Spleen (tissue), 11 donors: ENCODE data around the gene TRPC3. TPM values are rescaled to one million over a fixed set of nuclear protein-coding genes. Genes with fewer than 3 reads are reported as not detected.

Experiments used
- DNase-seq: peaks from one replicate; pipeline ENCODE4 v3.0.0-alpha.2; 2020
- H3K27ac ChIP-seq, 8 donors: fragments of 200-600 bp; sonication (generic) in 7 of 8; 1 replicate in 4 of 8; 2 replicates in 4 of 8; pipeline versions ENCODE4 v1.5.0 to v1.8.0; 2016 to 2021; ENCODE audit warnings: inconsistent platforms in 4 of 8, mild to moderate bottlenecking in 4 of 8, moderate library complexity in 1 of 8
- H3K27me3 ChIP-seq, 7 donors: fragments of 200-600 bp; sonication (generic) in 6 of 7; replicated peaks in 1 of 7; 1 replicate in 4 of 7; 2 replicates in 3 of 7; pipeline versions ENCODE4 v1.5.0 to v1.8.0; 2016 to 2021; ENCODE audit warnings: inconsistent platforms in 3 of 7, mild to moderate bottlenecking in 1 of 7
- H3K36me3 ChIP-seq, 6 donors: fragments of 200-600 bp; sonication (generic) in 5 of 6; 1 replicate in 4 of 6; 2 replicates in 2 of 6; pipeline versions ENCODE4 v1.5.0 to v1.8.0; 2016 to 2021; ENCODE audit warnings: inconsistent platforms in 2 of 6
- H3K4me1 ChIP-seq, 6 donors: fragments of 200-600 bp; sonication (generic) in 5 of 6; 1 replicate in 3 of 6; 2 replicates in 3 of 6; pipeline versions ENCODE4 v1.5.0 to v1.8.0; 2016 to 2021; ENCODE audit warnings: inconsistent platforms in 3 of 6
- H3K4me3 ChIP-seq, 8 donors: fragments of 200-600 bp; sonication (generic) in 7 of 8; 1 replicate in 4 of 8; 2 replicates in 4 of 8; pipeline versions ENCODE4 v1.5.0 to v1.8.0; 2016 to 2021; ENCODE audit warnings: inconsistent platforms in 4 of 8, mild to moderate bottlenecking in 4 of 8, moderate library complexity in 2 of 8
- H3K9me3 ChIP-seq, 8 donors: fragments of 200-600 bp; sonication (generic) in 7 of 8; 1 replicate in 4 of 8; 2 replicates in 4 of 8; pipeline versions ENCODE4 v1.5.0 to v1.8.0; 2016 to 2021; ENCODE audit warnings: inconsistent platforms in 4 of 8
- CTCF ChIP-seq, 11 experiments: fragments of 200-600 bp in 7 of 11; fragments of 450-650 bp in 4 of 11; sonication (generic) in 4 of 11; IDR thresholded peaks in 8 of 11; conservative IDR thresholded peaks in 3 of 11; 1 replicate in 7 of 11; 2 replicates in 4 of 11; pipeline versions ENCODE4 v1.4.0 to v1.8.0; 2016 to 2021; ENCODE audit warnings: antibody characterized with exemption in 11 of 11, inconsistent platforms in 4 of 11, mild to moderate bottlenecking in 1 of 11
- POLR2A ChIP-seq, 3 donors: fragments of 450-650 bp; IDR thresholded peaks; one replicate each; pipeline ENCODE4 v1.5.1; 2017; ENCODE audit warnings: antibody characterized with exemption in 3 of 3, mild to moderate bottlenecking in 1 of 3
- POLR2AphosphoS5 ChIP-seq, 3 donors: sonication (generic); formaldehyde crosslinking; IDR thresholded peaks; one replicate each; pipeline ENCODE4 v1.5.1; 2017; ENCODE audit warnings: antibody characterized with exemption in 3 of 3
- WGBS, 5 donors: extraction: QIAGEN DNeasy Blood & Tissue Kit in 3 of 5; methylation state at CpG; one replicate each; pipeline versions ENCODE4 v1.1.5 to v1.1.7; 2013 to 2018; 5-methylcytosine and 5-hydroxymethylcytosine counted together
- intact Hi-C: fragments of 100-400 bp; cut with DNase I; formaldehyde crosslinking; loops from one replicate; pipeline ENCODE4 v1.15.0; 2023; ENCODE audit warnings: low total_unique reads
- polyA plus RNA-seq, 3 donors: library from polyadenylated mRNA; stranded (reverse); fragments of 200-250 nt; gene quantifications; one replicate each; pipeline ENCODE4 v1.2.1, GENCODE V29; 2013
- total RNA-seq, 7 donors: library from RNA; depleted of rRNA in 3 of 7; stranded (reverse); fragments of >200 nt in 3 of 7; fragmentation: NEBNext Ultra II Directional in 4 of 7; extraction: Animal tissue kit (Norgen Biotek cat#: 25700) in 4 of 7; gene quantifications; one replicate each; pipeline versions ENCODE4 v1.1.0 to v1.2.1, GENCODE V29; 2016 to 2021
- donor health status: healthy with polysubstance abuse.
- donor health status: DM: no; HTN: no; CAD: no; lungs with moderate emphysema.
- donor health status: DM: no; HTN: no; CAD: no.
- donor health status: Bipolar disorder and iron deficiency.
- donor health status: healthy.
- donor health status: DM: no; HTN: no; CAD: no.
- donor health status: DM: yes; HTN: yes; CAD: no.

Gene TRPC3
- total and polyA plus RNA-seq, 10 donors = 0.04 to 0.83 (median 0.24) TPM

GRCh38 chr4:121860121-121860520, 91.7 kb downstream of the TRPC3 start:
- no peak overlapping the region for H3K4me3 ChIP-seq
- H3K27me3 ChIP-seq = no peaks in the 10 kb centered on the region
- H3K9me3 ChIP-seq = no peaks in the 10 kb centered on the region
- H3K27ac ChIP-seq = no peak overlapping the region
- peaks cover 0 to 73% (median 16%) of the 10 kb centered on the region in 6 donors for H3K36me3 ChIP-seq
- intact Hi-C loops = no loop called here
- DNase-seq = no peak
- H3K4me1 ChIP-seq = no peaks in the 10 kb centered on the region
- no peak for TF ChIP-seq CTCF (IDR thresholded peaks at IDR 0.05 in 8 of 11, conservative IDR thresholded peaks at IDR 0.05 in 3 of 11)
- no peak for TF ChIP-seq POLR2AphosphoS5 (IDR thresholded peaks at IDR 0.05)
- no peak for TF ChIP-seq POLR2A (IDR thresholded peaks at IDR 0.05)

- no peak overlapping the region for H3K27ac ChIP-seq
- 90 to 100% (median 95%) methylated on average over 1 of the region's 1 CpG for WGBS, 5 donors
- peaks cover 0 to 56% (median 16%) of the 10 kb centered on the region in 6 donors for H3K36me3 ChIP-seq
- no peaks in the 10 kb centered on the region for H3K27me3 ChIP-seq
- no peaks in the 10 kb centered on the region for H3K4me1 ChIP-seq
- H3K4me3 ChIP-seq = no peak overlapping the region
- intact Hi-C loops = no loop called here
- H3K9me3 ChIP-seq = no peaks in the 10 kb centered on the region
- DNase-seq = no peak
- no peak for TF ChIP-seq CTCF (IDR thresholded peaks at IDR 0.05 in 8 of 11, conservative IDR thresholded peaks at IDR 0.05 in 3 of 11)
- TF ChIP-seq POLR2AphosphoS5 (IDR thresholded peaks at IDR 0.05) = no peak
- no peak for TF ChIP-seq POLR2A (IDR thresholded peaks at IDR 0.05)
Observed at GRCh38 chr4:121851354-121851753, 100.5 kb downstream of the TRPC3 start.

GRCh38 chr4:121846662-121847061, 105.2 kb downstream of the TRPC3 start:
- peaks cover 0 to 79% (median 33%) of the 10 kb centered on the region in 6 donors for H3K36me3 ChIP-seq
- TF ChIP-seq CTCF (IDR thresholded peaks at IDR 0.05 in 8 of 11, conservative IDR thresholded peaks at IDR 0.05 in 3 of 11) (no peak), POLR2AphosphoS5 (IDR thresholded peaks at IDR 0.05) (no peak), POLR2A (IDR thresholded peaks at IDR 0.05) (no peak)
- H3K9me3 ChIP-seq = no peaks in the 10 kb centered on the region
- no peaks in the 10 kb centered on the region for H3K27me3 ChIP-seq
- 85 to 93% (median 89%) methylated on average over 6 of the region's 6 CpGs for WGBS, 5 donors
- H3K4me1 ChIP-seq = no peaks in the 10 kb centered on the region
- intact Hi-C loops = no loop called here
- H3K27ac ChIP-seq = no peak overlapping the region
- H3K4me3 ChIP-seq = no peak overlapping the region
- no peak for DNase-seq

- H3K4me3 ChIP-seq = no peak overlapping the region
- no peak overlapping the region for H3K27ac ChIP-seq
- H3K9me3 ChIP-seq = no peaks in the 10 kb centered on the region
- intact Hi-C loops = no loop called here
- peaks cover 0 to 95% (median 24%) of the 10 kb centered on the region in 6 donors for H3K36me3 ChIP-seq
- no peaks in the 10 kb centered on the region for H3K27me3 ChIP-seq
- DNase-seq = no peak
- H3K4me1 ChIP-seq = no peaks in the 10 kb centered on the region
- WGBS, 5 donors = 89 to 98% (median 95%) methylated on average over 4 of the region's 4 CpGs
- TF ChIP-seq POLR2AphosphoS5 (IDR thresholded peaks at IDR 0.05) = no peak
- TF ChIP-seq CTCF (IDR thresholded peaks at IDR 0.05 in 8 of 11, conservative IDR thresholded peaks at IDR 0.05 in 3 of 11) = no peak
- no peak for TF ChIP-seq POLR2A (IDR thresholded peaks at IDR 0.05)
Observed at GRCh38 chr4:121842862-121843261, 109.0 kb downstream of the TRPC3 start.
